GM12892 (cell line): ENCODE data around the gene ZNF212.

Source experiments
- POLR2A ChIP-seq: IDR thresholded peaks from 2 replicates; pipeline ENCODE4 v1.6.1; 2011; ENCODE audit warnings: low read depth, low read length, control low read depth
- POLR2AphosphoS5 ChIP-seq: IDR thresholded peaks from 2 replicates; pipeline ENCODE4 v1.6.1; 2011; ENCODE audit warnings: low read depth, low read length, control low read depth
- TAF1 ChIP-seq: IDR thresholded peaks from 2 replicates; pipeline ENCODE4 v1.6.1; 2011; ENCODE audit warnings: low read depth, mild to moderate bottlenecking, control low read depth, low read length, borderline replicate concordance

DNA sequence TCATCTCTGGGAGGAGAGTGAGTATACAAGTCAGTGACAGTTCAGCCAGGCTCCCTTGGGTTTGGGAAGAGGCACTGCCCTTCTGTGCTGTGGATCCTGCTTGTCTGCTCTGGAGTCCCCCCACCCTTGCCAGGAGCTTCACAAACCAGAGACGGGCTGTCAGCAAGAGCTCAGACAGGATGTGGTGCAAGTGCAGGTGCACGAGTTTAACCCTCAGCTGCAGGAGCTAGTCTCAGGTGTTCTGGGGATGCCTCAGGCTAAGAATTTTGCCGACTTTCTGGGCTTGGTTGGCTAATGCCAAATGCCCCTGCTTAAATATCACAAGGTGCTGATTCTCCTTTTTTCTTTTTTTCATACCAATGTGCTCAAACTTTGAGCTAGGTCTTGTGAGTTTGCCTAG is 44.9 kb downstream of the ZNF212 start:
- TF ChIP-seq POLR2A (no peak), TAF1 (no peak), POLR2AphosphoS5 (no peak)
